Midbrain (tissue), 1 donor: ENCODE results near the gene DNAJC9.

Experiments
- DNase-seq: peaks from one replicate; lab custom pipeline; 2025; lab: John Stamatoyannopoulos, UW

DNAJC9 gene

DNA sequence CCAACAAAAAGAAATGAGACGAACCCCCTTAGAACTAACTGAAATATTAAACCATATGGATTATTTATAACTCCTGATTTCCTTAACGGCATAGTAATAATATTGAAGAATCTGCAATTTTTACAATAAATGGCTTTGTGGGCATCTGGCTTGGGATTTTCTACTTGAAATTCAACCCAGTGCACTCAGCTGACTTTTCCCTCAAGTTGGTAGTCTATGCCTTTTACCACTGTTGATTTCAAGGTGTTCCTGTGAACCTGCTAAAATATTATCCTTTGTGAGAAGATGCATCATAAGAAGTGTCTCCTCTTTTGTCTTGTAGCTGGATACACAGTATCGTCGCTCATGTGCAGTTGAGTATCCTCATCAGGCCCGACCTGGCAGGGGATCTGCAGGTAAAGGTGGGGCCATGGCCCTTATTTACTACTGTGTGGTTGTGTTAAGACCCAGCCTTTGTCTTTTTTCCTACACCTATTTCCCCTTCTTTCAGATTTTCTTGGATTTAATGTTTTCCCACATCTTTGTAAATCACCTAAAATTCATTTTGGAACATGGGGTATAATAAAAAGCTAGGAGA, 8.0 kb downstream of the DNAJC9 start:
- DNase-seq = no peak

DNA sequence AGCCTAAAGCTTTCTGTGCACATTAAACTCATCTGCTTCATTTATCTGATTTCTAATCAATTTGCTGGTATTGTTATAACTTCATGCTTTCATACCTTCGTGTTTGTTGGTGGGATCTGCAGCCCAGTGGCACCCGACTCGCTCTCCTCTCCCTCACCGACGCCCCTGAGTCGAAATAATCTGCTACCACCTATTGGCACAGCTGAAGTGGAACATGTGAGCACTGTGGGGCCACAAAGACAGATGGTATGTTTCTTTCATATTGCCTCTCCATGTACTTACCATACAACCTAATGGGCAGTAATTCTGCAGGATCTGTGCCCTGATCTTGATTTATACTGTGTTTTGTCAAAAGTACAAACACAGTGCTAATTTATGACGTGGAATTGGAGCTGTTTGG, 12.4 kb downstream of the DNAJC9 start:
- DNase-seq = no peak

DNA sequence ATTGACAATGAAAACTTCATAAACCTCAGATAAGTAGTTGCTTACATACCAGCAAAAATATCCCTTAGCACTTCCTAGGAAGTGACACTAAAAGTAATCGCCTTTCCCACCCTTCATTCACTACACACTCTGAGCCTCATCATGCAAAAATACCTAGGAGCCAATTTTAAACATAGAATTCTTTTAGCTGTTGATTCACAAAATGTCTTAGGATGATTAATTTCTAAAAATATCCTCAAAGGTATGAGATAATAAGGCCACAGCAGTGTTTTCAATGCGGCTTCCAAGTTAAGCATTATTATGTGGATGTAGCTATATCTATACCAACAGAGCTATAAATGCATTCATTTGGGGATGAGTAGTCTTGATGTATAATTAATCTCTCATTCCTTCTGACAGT, 13.2 kb downstream of the DNAJC9 start:
- no peak for DNase-seq

DNA sequence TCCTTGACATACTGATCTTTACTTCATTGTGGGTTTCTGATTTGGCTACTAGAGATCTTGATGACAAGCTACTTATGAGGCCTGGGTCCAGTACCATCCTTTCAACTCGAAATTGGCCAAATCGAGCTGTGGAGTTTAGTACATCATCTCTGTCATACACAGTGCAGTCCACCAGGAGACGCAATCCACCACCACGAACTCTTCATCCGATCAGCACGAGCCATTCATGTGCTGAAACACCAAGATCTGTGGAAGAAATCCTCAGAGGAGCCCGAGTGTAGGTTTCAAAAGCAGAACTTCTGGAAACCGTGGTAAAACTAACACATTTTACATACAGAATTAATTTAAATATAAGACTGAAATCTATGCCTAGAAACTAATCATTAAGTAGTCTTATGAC, 14.2 kb downstream of the DNAJC9 start:
- DNase-seq = no peak

DNA sequence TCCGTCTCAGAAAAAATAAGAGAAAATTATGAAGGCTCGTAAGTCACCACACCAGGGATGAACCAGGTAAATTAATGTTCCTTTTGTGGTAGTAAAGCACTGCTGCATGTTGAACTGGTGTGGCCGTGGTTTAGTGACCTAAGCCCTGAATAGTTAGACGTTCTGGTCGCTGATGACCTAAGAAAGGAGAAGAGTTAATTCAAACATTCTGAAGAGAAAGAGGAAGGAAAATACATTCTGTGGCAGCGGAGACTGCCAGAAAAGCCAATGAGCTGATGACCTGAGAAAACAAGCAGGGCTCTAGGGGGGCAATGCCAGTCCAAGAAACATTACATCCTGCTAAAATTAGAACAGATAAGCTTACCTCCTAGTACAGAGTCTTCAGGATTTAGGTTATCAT, 17.5 kb downstream of the DNAJC9 start:
- DNase-seq = no peak

DNA sequence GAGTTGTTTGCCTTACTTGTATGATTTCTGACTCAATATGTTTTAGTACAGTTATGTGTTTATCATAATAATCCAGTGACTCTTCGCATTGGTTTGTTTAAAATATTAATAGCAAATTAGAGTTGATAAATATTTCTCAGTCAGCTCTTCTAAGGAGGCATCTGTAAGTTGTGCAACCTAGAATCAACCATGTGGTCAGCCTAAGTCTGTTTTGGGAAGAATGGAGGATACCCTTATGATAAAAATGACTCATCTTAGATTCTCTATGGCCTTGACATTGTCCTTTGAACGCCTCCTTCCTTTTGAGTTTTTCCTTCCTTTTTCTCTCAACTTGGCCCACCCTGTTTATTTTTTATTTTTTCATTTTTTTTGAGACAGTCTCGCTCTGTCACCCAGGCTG, 18.8 kb downstream of the DNAJC9 start:
- no peak for DNase-seq

DNA sequence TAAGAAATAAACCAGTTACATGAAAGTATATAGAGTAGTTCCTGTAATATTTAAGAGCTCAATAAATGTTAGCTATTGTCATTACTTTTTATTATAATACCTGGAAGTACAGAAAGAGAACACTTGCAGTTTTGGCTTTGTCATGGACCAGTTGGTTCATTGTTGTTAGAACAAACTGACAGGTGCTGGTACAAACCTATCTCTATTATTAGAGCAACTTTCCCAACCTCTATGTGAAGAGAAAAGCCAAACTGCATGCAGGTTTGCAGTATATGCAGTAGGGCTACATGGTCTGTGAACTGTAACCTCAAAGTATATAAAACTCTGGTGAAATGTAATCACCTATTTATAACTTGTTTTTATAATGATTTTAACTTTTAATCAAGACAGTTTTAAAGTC, 20.4 kb downstream of the DNAJC9 start:
- no peak for DNase-seq

DNA sequence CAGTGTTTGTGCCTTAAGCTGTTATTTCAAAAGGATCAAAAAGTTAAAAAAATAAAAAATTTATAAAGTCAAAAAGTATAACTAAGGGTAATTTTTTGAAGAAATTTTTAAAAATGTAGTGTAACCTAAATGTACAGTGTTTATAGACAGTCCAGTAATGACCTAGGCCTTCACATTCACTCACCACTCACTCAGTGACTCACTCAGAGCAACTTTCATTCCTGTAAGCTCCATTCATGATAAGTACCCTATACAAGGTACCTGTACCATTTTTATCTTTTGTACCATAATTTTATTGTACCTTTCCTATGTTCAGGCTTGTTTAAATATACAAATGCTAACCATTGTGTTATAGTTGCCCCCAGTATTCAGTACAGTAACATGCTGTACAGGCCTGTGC, 21.5 kb downstream of the DNAJC9 start:
- DNase-seq = no peak

DNA sequence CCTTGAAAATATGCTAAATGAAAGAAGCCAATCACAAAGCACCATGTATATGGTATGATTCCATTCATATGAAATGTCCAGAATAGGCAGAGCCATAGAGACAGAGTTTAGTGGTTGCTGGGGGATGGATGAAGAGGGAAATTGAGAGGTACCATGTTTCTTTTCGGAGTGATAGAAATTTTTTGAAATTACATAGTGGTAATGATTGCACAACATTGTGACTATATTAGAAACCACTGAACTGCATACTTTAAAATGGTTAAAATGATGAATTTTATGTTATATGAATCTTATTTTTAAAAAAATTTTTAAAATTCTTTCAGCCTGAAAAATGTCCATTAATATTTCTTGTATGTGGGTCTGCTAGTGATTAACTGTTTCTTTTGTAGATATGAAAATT, 26.1 kb downstream of the DNAJC9 start:
- DNase-seq = no peak

DNA sequence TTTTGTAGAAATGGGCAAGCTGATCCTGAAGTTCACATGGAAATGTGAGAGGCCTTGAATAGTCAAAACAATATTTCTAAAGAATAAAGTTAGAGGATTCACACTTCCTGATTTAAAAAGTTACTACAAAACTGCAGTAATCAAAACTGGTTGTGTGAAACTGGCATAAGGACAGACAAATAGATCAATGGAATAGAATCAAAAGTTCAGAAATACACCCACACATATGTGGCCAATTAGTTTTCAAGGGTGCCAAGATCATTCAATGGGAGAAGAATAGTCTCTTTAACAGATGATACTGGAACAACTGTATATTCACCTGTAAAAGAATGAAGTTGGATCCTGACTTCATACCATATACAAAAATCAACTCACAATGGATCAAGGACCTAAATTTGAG, 27.7 kb downstream of the DNAJC9 start:
- no peak for DNase-seq

DNA sequence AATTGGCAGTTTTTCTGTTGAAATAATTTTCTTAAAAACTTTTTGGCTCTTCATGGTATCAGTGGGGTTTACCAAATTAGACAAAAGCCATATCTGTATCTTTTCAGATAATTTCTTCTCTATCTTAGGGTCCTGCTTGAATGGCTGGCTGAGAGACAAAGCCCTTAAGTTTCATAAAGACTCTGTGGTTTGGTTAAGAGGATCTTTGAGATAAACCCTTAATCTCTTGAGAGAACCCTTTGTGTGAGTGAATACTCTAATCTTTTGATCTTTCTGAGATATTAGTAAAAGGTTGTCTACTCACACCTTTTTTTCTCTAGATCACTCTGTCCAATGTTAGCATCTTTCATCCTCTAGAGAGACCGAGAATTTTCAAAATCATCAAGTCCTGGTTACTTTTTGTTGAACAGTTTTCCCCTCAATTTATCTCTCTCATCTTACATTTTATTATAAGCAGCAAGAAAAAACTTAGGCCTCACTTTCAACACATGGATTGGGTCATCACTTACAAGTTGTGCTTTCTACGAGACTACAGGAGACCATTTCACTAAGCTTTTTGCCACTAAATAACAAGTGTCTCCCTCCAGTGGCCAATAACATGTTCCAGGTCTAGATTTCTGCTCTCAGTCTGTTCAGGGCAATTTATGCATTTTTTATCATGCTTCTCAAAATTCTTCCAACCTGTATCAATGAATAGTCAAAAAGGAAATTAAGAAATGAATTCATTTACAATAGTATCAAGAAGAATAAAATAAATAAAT, 28.4 kb downstream of the DNAJC9 start:
- DNase-seq = no peak

DNA sequence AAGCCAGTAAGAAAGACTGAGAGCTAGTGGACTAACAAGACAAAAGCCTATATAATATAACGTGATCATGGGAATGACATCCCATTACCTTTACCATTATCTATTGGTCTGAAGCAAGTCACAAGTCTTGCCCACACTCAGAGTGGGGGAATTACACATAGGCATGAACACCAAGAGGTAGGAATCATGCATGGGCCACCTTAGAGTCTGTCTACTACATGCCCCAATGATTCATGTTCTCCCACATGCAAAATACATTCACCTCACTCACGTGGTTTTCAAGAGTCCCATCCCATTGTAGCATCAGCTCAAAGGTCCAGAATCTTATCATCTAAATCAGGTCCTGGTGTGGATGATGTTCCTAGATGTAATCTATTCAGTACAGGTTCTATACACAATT, 29.4 kb downstream of the DNAJC9 start:
- DNase-seq = no peak

DNA sequence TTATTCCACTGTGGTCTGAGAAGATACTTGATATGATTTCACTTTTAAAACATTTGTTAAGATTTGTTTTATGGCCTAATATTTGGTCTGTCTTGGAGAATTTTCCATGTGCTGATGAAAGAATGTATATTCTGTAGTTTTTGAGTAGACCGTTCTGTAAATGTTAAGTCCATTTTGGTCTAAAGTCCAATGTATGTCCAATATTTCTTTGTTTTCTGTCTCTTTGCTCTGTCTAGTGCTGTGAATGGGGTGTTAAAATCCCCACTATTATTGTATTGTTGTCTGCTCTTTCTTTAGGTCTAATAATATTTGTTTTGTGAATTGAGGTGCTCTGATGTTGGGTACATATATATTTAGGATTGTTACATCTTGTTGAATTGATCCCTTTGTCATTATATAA, 31.3 kb downstream of the DNAJC9 start:
- DNase-seq = no peak

DNA sequence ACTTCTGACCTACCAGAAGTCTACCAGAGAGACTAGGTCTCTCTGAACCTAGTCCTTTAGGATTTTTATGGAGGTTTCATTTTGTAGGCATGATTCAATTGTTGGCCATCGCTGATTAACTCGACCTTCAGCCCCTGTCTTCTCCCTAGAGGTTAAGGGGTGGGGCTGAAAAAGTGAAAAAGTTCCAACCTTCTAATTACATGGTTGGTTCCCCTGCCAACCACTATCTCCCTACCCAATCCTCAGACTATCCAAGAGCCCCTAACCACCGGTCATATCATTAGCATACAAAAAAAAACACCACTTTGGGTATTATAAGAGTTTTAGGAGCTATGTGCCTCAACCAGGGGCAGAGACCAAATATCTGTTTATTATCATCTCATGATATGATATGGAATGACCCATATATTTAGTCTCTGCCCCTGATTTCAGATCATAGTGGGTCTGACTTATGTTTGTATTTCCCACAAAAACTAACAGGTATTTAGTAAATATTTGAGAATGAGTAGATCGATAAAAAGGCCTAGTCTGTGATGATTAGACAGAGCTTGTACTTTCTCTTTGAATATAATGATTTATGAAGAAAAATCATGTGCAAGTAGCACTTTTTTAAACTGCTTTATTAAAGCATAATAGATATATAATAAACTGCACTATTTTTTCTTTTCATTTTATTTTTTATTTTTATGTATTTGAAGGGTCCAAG, 35.8 kb downstream of the DNAJC9 start:
- no peak for DNase-seq

DNA sequence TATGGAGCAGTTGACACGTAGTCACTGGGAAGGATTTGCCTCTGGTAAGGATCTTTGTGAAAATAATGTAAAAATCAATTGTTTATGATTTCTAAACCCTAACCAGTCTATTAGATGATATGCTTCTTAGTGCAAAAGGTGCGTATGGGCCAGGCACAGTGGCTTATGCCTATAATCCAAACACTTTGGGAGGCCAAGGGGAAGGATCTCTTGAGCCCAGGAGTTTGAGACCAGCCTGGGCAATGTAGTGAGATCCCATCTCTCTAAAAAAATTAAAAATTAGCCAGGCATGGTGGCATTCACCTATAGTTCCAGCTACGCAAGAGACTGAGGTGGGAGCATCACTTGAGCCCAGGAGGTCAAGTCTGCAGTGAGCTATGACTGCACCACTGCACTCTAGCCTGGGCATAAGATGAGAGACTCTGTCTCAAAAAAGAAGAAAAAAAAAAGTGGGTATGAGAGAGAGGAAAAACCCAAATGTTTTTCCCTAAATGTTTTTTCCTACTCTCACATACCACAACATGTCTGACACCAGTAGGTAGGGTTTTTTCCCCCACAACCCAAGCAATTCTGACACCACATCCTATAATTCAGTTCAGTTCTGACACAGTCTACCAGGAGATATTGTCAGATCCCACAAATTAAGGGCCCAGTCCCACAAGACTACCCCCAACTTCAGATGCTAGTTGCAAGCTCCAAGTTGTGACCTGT, 36.5 kb downstream of the DNAJC9 start:
- no peak for DNase-seq

DNA sequence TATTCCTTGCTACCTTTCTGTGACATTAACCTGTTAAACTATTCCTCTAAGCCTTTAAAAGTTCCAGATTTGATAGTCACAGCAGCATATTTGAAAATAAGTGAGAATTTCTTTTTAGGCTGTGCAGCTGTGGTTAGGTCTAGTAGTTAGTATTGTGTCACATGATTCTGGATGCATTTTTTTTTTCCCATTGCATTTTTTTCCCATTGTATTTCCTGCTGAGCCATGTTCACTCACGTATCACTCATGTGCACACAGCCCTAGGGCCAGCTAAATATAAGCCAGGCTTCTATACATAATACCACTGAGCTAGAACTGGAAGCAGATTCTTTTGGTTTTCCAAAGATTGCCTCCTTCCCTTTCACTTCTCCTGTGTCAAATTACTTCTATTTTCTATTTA, 37.4 kb downstream of the DNAJC9 start:
- no peak for DNase-seq

DNA sequence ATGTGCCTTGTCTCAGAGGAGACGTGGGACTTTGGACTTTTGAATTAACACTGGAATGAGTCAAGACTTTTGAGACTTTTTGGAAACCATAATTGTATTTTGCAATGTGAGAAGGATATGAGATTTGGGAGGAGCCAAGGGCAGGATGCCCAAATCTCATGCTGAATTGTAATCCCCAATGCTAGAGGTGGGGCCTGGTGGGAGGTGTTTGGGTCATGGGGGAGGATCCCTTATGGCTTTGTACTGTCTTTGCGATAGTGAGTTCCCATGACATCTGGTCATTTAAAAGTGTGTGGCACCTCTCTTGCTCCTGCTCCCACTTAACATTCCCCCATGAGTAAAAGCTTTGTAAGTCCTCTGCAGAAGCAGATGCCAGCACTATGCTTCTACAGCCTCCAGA, 39.2 kb downstream of the DNAJC9 start:
- DNase-seq = no peak

DNA sequence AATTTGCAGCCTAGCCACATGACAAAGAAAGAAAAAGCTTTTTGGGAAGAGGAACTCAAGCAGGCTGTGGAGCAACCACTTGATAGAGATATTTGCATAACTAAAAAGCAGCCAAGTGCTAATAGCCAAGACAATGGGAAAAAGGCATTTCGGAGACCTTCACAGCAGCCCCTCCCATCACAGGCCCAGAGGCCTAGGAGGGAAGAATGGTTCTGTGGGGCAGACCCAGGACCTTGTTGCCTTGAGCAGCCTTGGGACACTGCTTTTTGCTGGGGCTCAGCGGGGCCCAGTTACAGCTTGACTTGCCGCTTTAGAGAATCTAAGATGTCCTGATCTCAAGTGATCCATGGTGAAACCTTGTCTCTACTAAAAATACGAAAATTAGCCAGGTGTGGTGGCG, 40.7 kb downstream of the DNAJC9 start:
- DNase-seq = no peak

DNA sequence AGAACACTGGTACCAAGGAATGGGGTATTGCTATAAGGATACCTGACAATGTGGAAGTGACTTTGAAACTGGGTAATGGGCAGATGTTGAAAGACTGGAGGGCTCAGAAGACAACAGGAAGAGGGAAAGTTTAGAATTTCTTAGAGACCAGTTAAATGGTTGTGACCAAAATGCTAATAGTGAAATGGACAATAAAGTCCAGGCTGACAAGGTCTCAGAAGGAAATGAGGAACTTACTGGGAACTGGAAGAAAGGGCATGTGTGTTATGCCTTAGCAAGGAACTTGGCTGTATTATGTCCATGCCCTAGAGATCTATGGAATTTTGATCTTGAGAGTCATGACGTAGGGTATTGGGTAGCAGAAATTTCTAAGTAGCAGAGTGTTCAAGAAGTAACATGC, 41.2 kb downstream of the DNAJC9 start:
- DNase-seq = no peak

DNA sequence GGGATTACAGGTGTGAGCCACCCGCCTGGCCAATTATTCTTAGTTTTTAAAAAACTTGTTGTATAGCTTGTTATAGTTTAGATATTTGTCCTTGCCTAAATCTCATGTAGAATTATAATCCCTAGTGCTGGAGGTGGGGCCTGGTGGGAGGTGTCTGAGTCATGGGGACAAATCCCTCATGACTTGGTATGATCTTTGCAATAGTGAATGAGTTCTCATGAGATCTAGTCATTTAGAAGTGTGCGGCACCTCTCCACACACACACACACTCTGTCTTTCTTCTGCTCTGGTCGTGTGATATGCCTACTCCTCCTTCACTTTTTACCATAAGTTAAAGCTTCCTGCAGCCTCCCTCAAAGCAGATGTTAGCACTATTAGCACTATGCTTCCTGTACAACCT, 42.0 kb downstream of the DNAJC9 start:
- no peak for DNase-seq
